CD4-positive, CD25-positive, alpha-beta regulatory T cell (primary cell): ENCODE data around the gene STAT6. TPM values are rescaled to one million over a fixed set of nuclear protein-coding genes. Genes with fewer than 3 reads are reported as not detected.

Experiments
- ATAC-seq, 2 donors: fragments of 150-1000 bp; cut with Tn5 transposase; one replicate each; pipeline ENCODE4 v1.10.0; 2021; ENCODE audit warnings: low read depth in 2 of 2, moderate number of reproducible peaks in 2 of 2, moderate library complexity in 1 of 2
- DNase-seq, 3 donors: peaks; one replicate each; pipeline versions ENCODE4 v3.0.0 to v3.0.0-alpha.2; 2012 to 2022; ENCODE audit warnings: mixed read lengths in 1 of 3
- H3K27ac ChIP-seq: one replicate; pipeline ENCODE4 v1.7.0; 2013; ENCODE audit warnings: mild to moderate bottlenecking, low read length; ENCODE audit not compliant: insufficient read depth, poor library complexity, severe bottlenecking
- H3K27me3 ChIP-seq: one replicate; pipeline ENCODE4 v1.7.0; 2013; ENCODE audit warnings: low read length; ENCODE audit not compliant: control insufficient read depth, insufficient read depth
- H3K36me3 ChIP-seq: one replicate; pipeline ENCODE4 v1.7.0; 2013; ENCODE audit warnings: mild to moderate bottlenecking, low read length, moderate library complexity; ENCODE audit not compliant: control insufficient read depth, insufficient read depth
- H3K4me1 ChIP-seq: 2 replicates; pipeline ENCODE4 v1.7.0; 2013; ENCODE audit warnings: mild to moderate bottlenecking, low read length; ENCODE audit not compliant: insufficient read depth, control insufficient read depth, poor library complexity, severe bottlenecking
- H3K4me3 ChIP-seq: one replicate; pipeline ENCODE4 v1.7.0; 2013; ENCODE audit warnings: low read depth, mild to moderate bottlenecking, low read length, moderate library complexity
- H3K9me3 ChIP-seq, 2 experiments: 1 replicate in 1 of 2; 2 replicates in 1 of 2; pipeline ENCODE4 v1.7.0; 2013; ENCODE audit warnings: low read length in 2 of 2, mild to moderate bottlenecking in 1 of 2, moderate library complexity in 1 of 2; ENCODE audit not compliant: control insufficient read depth in 2 of 2
- H3K27ac Mint-ChIP-seq, 3 donors: one replicate each; pipeline ENCODE4 v1.8.0; 2020 to 2022; ENCODE audit warnings: mild to moderate bottlenecking in 3 of 3, mixed read lengths in 3 of 3, moderate library complexity in 2 of 3
- H3K27me3 Mint-ChIP-seq: one replicate; pipeline ENCODE4 v1.8.0; 2022; ENCODE audit warnings: mild to moderate bottlenecking, mixed read lengths
- H3K36me3 Mint-ChIP-seq: one replicate; pipeline ENCODE4 v1.8.0; 2020; ENCODE audit warnings: mixed read lengths
- H3K4me1 Mint-ChIP-seq, 4 donors: one replicate each; pipeline ENCODE4 v1.8.0; 2020 to 2022; ENCODE audit warnings: mixed read lengths in 4 of 4, mild to moderate bottlenecking in 1 of 4
- H3K4me3 Mint-ChIP-seq, 4 donors: one replicate each; pipeline ENCODE4 v1.8.0; 2020 to 2022; ENCODE audit warnings: mild to moderate bottlenecking in 4 of 4, mixed read lengths in 4 of 4, moderate library complexity in 3 of 4
- H3K9me3 Mint-ChIP-seq, 7 donors: one replicate each; pipeline ENCODE4 v1.8.0; 2020 to 2022; ENCODE audit warnings: mixed read lengths in 7 of 7, mild to moderate bottlenecking in 3 of 7, moderate library complexity in 2 of 7
- polyA plus RNA-seq, 4 donors: library from polyadenylated mRNA; unstranded; fragments of 300-500 nt; fragmentation: Illumina TruSeq; gene quantifications; one replicate each; pipeline ENCODE4 v1.2.3, GENCODE V29; 2021
- total RNA-seq: library from RNA; stranded (reverse); gene quantifications from one replicate; pipeline ENCODE4 v1.2.3, GENCODE V29; 2022

The STAT6 gene
- total and polyA plus RNA-seq, 5 donors from 2014 or later, result 69.2 to 215 (median 77.5) TPM

DNA sequence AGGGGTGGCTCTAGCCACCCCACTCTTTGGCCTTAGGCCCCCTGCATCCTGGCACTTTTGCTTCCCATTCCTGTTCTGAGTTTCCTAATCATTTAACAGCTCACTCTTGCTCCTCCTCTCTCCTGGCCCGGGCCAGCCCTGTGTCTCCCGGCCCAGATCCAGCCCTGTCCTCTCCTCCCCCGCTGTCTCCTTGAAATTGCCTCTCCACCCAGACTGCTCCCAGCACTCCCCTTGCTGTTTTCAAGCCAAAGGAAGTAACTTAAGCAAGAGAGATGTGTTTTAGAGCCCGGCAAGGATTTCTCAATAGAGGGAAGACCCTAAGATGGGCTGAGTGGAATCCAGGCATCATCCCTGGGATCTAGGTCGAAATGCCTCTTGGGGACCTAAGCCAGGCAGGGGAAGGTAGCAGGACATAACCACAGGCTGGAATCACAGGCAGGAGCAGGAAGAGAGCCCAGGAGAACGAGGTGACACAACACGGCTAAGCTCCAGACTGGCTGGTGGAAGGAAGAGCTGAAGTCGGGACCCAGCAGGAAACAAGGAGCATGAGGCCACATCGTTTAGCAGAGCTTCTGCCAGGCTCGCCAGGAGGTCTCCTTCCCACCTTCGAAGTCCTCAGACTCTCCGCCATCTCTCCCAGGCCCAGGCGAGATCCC lies 38.2 kb upstream of the STAT6 start:
- Histone ChIP-seq H3K4me3 (no peak overlapping the region), H3K27ac (no peak overlapping the region), H3K4me1 (no peaks in the 10 kb centered on the region), H3K36me3 (no peaks in the 10 kb centered on the region), H3K27me3 (no peaks in the 10 kb centered on the region), H3K9me3 (no peaks in the 10 kb centered on the region)
- H3K27ac Mint-ChIP-seq, result no peak overlapping the region
- H3K27me3 Mint-ChIP-seq, result peaks cover 9% of the 10 kb centered on the region
- DNase-seq (no peak), ATAC-seq (no peak)
- H3K9me3 Mint-ChIP-seq, result no peaks in the 10 kb centered on the region
- H3K36me3 Mint-ChIP-seq, result no peaks in the 10 kb centered on the region
- no peaks in the 10 kb centered on the region for H3K4me1 Mint-ChIP-seq
- no peak overlapping the region for H3K4me3 Mint-ChIP-seq

DNA sequence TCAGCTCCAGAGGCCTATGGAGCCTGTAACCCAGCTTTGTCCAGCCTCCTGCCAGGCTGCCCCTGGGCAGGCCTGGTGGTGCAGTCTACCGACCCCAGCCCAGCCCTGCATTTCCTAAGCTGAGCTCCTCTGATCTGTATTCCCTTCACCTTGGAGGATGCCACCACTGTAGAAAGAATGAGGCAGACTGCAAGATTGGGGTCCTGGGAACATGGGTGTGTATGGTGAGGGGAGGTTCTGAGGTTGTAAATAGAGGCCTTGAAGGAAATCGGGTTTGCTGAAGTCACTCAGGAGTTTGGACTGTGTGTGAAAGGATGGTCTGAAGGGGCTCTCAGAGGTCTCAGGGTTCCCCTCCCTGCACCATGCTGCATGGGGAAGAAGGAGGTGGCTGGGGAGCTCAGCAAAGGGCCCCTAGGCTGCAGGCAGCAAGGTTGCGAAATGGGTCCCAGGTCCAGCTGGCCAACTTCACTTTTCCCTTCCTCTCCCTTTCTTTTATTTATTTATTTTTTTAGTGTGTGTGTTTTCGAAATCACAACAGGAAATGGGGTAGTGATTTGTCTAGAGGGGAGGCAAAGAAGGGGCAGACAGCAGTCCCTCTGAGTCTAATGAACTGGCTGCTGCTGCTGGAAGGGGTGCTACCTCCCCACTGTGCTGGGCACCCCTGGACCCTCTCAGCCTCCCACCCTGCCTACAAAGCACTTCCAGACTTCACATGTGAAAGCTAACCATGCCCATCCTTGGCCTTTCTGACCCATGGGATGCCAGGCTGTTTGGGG lies 37.5 kb upstream of the STAT6 start:
- Histone ChIP-seq H3K36me3 (no peaks in the 10 kb centered on the region), H3K27me3 (no peaks in the 10 kb centered on the region), H3K27ac (no peak overlapping the region), H3K4me1 (no peaks in the 10 kb centered on the region), H3K4me3 (no peak overlapping the region), H3K9me3 (no peaks in the 10 kb centered on the region)
- no peaks in the 10 kb centered on the region for H3K4me1 Mint-ChIP-seq
- peaks cover 9% of the 10 kb centered on the region for H3K27me3 Mint-ChIP-seq
- DNase-seq, result no peak
- no peaks in the 10 kb centered on the region for H3K9me3 Mint-ChIP-seq
- no peak for ATAC-seq
- no peak overlapping the region for H3K4me3 Mint-ChIP-seq
- no peaks in the 10 kb centered on the region for H3K36me3 Mint-ChIP-seq
- H3K27ac Mint-ChIP-seq, result no peak overlapping the region

GRCh38 chr12:57146961-57147944 lies 36.1 kb upstream of the STAT6 start, which contains the start of gene LRP1-AS:
Gene LRP1-AS, minus strand, starts transcription at chr12:57147619.
- DNase-seq (no peak), ATAC-seq (no peak)
- no peaks in the 10 kb centered on the region for H3K9me3 ChIP-seq
- H3K4me3 ChIP-seq, result no peak within 1 kb of the TSS
- no peak within 1 kb of the TSS for H3K27ac ChIP-seq
- H3K27me3 ChIP-seq, result no peaks in the 10 kb centered on the region
- H3K4me1 ChIP-seq, result no peaks in the 10 kb centered on the region
- peaks cover 0 to 2% (median 0%) of the 10 kb centered on the region in 4 donors for H3K4me1 Mint-ChIP-seq
- H3K36me3 Mint-ChIP-seq, result no peaks in the 10 kb centered on the region
- no peaks in the 10 kb centered on the region for H3K36me3 ChIP-seq
- H3K27me3 Mint-ChIP-seq, result peaks cover 4% of the 10 kb centered on the region
- H3K27ac Mint-ChIP-seq, result peak within 1 kb of the TSS in 1 of 3 donors; percentile 51
- no peak within 1 kb of the TSS for H3K4me3 Mint-ChIP-seq
- H3K9me3 Mint-ChIP-seq, result no peaks in the 10 kb centered on the region

DNA sequence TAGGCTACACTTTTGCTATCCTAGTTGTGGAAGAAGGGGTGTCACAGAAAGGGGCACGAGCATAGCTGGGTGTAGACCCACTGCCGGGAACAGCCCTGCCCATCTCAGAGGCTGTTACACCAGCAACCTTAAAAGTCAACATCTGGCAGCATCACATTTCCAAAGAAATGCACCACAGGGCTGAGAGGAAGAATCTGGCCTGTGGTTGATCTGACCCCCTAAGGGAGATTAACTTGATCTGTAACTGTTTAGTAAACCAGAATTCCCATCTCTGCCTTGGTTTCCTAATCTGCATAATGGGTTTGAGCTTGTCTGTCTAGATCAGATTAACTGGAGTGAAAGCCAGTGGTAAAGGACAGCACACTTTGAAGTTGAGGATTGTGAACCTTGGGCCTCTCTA lies 34.9 kb upstream of the STAT6 start:
- ATAC-seq (no peak), DNase-seq (no peak)
- Mint-ChIP-seq H3K27ac (no peak overlapping the region), H3K4me1 (peaks cover 0 to 2% (median 0%) of the 10 kb centered on the region in 4 donors), H3K36me3 (no peaks in the 10 kb centered on the region), H3K9me3 (no peaks in the 10 kb centered on the region), H3K27me3 (no peaks in the 10 kb centered on the region), H3K4me3 (no peak overlapping the region)
- H3K27me3 ChIP-seq, result no peaks in the 10 kb centered on the region
- H3K36me3 ChIP-seq, result no peaks in the 10 kb centered on the region
- no peak overlapping the region for H3K27ac ChIP-seq
- no peaks in the 10 kb centered on the region for H3K9me3 ChIP-seq
- H3K4me3 ChIP-seq, result no peak overlapping the region
- no peaks in the 10 kb centered on the region for H3K4me1 ChIP-seq

DNA sequence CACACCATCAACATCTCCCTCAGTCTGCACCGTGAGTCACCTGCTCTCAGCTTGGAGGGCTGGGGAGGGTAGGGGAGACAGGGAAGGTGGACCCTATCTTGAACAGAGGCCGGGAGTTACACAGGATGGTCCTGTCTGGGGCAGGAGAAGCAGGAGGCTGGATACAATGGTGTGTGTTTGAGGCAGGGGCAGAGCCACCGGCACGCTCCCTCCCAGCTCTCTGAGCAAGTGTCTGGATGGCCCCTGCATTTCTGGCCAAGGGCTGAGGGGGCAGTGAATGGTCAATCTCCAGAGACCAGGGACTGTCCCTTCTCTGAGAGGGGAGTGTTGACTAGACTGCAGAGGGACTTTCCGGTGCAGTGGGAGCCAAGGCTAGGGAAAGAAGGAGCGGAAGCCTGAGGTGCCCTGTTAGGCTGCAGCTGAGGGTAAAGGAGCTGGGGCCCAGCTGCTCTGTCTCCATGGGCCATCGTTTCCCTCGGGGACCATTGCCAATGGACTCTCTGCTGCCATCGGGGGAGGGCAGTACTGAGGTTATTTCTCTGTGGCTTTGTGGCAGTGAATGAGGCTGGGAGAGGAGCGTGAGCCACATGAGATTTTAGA lies 34.4 kb upstream of the STAT6 start:
- Mint-ChIP-seq H3K9me3 (no peaks in the 10 kb centered on the region), H3K4me1 (peaks cover 0 to 2% (median 0%) of the 10 kb centered on the region in 4 donors), H3K36me3 (no peaks in the 10 kb centered on the region), H3K27ac (no peak overlapping the region), H3K27me3 (no peaks in the 10 kb centered on the region), H3K4me3 (no peak overlapping the region)
- H3K9me3 ChIP-seq, result no peaks in the 10 kb centered on the region
- no peak overlapping the region for H3K27ac ChIP-seq
- no peaks in the 10 kb centered on the region for H3K36me3 ChIP-seq
- ATAC-seq, result no peak
- no peak overlapping the region for H3K4me3 ChIP-seq
- no peaks in the 10 kb centered on the region for H3K4me1 ChIP-seq
- DNase-seq, result no peak
- no peaks in the 10 kb centered on the region for H3K27me3 ChIP-seq

DNA sequence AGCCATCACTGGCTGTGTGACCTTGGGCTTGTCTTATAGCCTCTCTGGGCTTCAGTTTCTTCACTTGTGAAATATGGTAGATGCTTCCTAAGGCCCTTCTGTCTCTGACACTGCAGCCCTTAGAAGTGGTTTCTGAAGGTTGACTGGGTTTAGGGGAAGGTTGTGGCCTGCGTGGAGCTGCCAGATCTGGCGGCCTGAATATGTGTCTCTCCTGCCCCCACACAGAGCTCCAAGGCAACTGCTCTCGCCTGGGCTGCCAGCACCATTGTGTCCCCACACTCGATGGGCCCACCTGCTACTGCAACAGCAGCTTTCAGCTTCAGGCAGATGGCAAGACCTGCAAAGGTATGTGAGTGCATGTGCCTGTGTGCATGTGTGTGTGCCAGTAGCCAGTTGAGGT lies 32.3 kb upstream of the STAT6 start:
- Histone ChIP-seq H3K4me3 (no peak overlapping the region), H3K36me3 (no peaks in the 10 kb centered on the region), H3K27ac (no peak overlapping the region), H3K4me1 (no peaks in the 10 kb centered on the region), H3K27me3 (no peaks in the 10 kb centered on the region), H3K9me3 (no peaks in the 10 kb centered on the region)
- ATAC-seq (peak in 1 of 2 donors; percentile 23), DNase-seq (no peak)
- H3K36me3 Mint-ChIP-seq, result peaks cover 4% of the 10 kb centered on the region
- no peaks in the 10 kb centered on the region for H3K27me3 Mint-ChIP-seq
- no peaks in the 10 kb centered on the region for H3K9me3 Mint-ChIP-seq
- H3K4me1 Mint-ChIP-seq, result peaks cover 0 to 2% (median 0%) of the 10 kb centered on the region in 4 donors
- no peak overlapping the region for H3K27ac Mint-ChIP-seq
- H3K4me3 Mint-ChIP-seq, result no peak overlapping the region

DNA sequence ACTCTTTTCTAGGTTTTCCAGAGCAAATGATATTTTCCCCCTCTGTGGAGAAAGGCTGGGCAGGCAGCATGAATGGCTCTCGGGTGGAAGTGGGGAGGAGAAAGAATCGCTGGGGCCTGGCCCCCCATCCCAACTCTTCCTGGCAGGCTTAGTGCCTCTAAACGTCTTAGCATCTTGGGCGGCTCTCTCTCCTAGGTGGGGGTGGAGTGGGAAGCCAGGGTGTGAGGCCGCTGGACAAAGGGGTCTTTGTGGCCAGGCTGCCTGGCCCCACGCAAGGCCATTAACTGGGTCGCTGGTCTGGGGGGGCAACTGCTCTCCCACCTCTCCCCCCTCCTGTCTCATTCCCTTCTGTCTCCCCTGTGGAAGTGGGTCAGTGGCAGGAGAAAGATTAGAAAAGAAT lies 31.6 kb upstream of the STAT6 start:
- no peaks in the 10 kb centered on the region for H3K4me1 ChIP-seq
- ATAC-seq (no peak), DNase-seq (no peak)
- Mint-ChIP-seq H3K4me1 (peaks cover 0 to 2% (median 0%) of the 10 kb centered on the region in 4 donors), H3K27me3 (no peaks in the 10 kb centered on the region), H3K9me3 (no peaks in the 10 kb centered on the region), H3K27ac (no peak overlapping the region), H3K36me3 (peaks cover 4% of the 10 kb centered on the region), H3K4me3 (no peak overlapping the region)
- H3K36me3 ChIP-seq, result no peaks in the 10 kb centered on the region
- no peaks in the 10 kb centered on the region for H3K9me3 ChIP-seq
- H3K27me3 ChIP-seq, result no peaks in the 10 kb centered on the region
- H3K4me3 ChIP-seq, result no peak overlapping the region
- no peak overlapping the region for H3K27ac ChIP-seq
